ENCODE data around the gene EFCAB9. TPM values are rescaled to one million over a fixed set of nuclear protein-coding genes. Genes with fewer than 3 reads are reported as not detected.

The EFCAB9 gene
- total RNA-seq, 1 experiment from 2014 or later, result not detected

DNA sequence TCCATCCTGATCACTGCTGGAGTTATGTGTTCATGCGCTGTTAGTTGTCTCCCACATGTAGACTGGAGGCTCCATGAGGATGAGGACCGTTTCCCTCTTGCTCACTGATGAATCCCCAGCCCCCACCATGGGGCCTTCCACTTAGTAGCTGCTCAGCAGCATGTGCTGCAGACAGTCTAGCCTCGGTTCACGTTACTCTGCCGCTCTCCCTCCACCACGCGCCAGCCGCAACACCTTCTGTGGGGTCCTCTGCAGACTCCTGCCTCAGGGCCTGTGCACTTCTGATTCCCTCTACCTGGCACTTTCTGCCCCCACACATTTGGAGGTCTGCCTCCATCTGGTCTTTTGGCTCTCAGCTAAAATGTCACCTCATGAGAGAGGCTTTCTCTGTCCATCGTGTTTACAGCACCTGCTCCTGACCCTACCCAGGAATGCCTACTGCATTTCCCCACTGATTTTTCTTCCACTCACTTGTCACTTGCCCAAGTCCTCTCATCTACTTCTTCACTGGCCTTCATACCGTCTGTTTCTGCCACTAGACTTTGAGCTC lies 42.2 kb upstream of the EFCAB9 start:
- no peak for ATAC-seq
- no peaks in the 10 kb centered on the region for H3K79me2 ChIP-seq (ENCODE audit: insufficient read depth, low read length)
- no peaks in the 10 kb centered on the region for H4K20me1 ChIP-seq (ENCODE audit: insufficient read depth)
- TF ChIP-seq ELF1 (IDR thresholded peaks at IDR 0.05; ENCODE audit: borderline replicate concordance, low read depth) (no peak), ZNF274 (IDR thresholded peaks at IDR 0.05; ENCODE audit: low read depth, low read length) (no peak), SIN3A (IDR thresholded peaks at IDR 0.05; ENCODE audit: low read depth) (no peak), EZH2 (IDR thresholded peaks at IDR 0.05) (no peak), RAD21 (IDR thresholded peaks at IDR 0.05; ENCODE audit: low read depth) (no peak), CTCF (IDR thresholded peaks at IDR 0.05 in 2 of 3, conservative IDR thresholded peaks at IDR 0.05 in 1 of 3; ENCODE audit: borderline replicate concordance in 1 of 3, insufficient read depth in 1 of 3, low read depth in 2 of 3, low read length in 2 of 3) (no peak), SP1 (IDR thresholded peaks at IDR 0.05; ENCODE audit: low read depth) (no peak), EGR1 (IDR thresholded peaks at IDR 0.05; ENCODE audit: low read depth) (no peak), JUND (IDR thresholded peaks at IDR 0.05) (no peak), YY1 (IDR thresholded peaks at IDR 0.05; ENCODE audit: extremely low read depth, insufficient replicate concordance, low read depth, low read length) (no peak), CEBPB (IDR thresholded peaks at IDR 0.05; ENCODE audit: low read depth) (no peak)
- TF ChIP-seq, protein P1, sequence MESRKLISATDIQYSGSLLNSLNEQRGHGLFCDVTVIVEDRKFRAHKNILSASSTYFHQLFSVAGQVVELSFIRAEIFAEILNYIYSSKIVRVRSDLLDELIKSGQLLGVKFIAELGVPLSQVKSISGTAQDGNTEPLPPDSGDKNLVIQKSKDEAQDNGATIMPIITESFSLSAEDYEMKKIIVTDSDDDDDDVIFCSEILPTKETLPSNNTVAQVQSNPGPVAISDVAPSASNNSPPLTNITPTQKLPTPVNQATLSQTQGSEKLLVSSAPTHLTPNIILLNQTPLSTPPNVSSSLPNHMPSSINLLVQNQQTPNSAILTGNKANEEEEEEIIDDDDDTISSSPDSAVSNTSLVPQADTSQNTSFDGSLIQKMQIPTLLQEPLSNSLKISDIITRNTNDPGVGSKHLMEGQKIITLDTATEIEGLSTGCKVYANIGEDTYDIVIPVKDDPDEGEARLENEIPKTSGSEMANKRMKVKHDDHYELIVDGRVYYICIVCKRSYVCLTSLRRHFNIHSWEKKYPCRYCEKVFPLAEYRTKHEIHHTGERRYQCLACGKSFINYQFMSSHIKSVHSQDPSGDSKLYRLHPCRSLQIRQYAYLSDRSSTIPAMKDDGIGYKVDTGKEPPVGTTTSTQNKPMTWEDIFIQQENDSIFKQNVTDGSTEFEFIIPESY (IDR thresholded peaks at IDR 0.05; ENCODE audit: extremely low read depth, insufficient replicate concordance, low read length), result no peak
- TF ChIP-seq, protein P2, sequence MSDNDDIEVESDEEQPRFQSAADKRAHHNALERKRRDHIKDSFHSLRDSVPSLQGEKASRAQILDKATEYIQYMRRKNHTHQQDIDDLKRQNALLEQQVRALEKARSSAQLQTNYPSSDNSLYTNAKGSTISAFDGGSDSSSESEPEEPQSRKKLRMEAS (IDR thresholded peaks at IDR 0.05), result no peak
- TF ChIP-seq, protein P3, sequence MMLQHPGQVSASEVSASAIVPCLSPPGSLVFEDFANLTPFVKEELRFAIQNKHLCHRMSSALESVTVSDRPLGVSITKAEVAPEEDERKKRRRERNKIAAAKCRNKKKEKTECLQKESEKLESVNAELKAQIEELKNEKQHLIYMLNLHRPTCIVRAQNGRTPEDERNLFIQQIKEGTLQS (IDR thresholded peaks at IDR 0.05), result no peak
- TF ChIP-seq, protein P4, sequence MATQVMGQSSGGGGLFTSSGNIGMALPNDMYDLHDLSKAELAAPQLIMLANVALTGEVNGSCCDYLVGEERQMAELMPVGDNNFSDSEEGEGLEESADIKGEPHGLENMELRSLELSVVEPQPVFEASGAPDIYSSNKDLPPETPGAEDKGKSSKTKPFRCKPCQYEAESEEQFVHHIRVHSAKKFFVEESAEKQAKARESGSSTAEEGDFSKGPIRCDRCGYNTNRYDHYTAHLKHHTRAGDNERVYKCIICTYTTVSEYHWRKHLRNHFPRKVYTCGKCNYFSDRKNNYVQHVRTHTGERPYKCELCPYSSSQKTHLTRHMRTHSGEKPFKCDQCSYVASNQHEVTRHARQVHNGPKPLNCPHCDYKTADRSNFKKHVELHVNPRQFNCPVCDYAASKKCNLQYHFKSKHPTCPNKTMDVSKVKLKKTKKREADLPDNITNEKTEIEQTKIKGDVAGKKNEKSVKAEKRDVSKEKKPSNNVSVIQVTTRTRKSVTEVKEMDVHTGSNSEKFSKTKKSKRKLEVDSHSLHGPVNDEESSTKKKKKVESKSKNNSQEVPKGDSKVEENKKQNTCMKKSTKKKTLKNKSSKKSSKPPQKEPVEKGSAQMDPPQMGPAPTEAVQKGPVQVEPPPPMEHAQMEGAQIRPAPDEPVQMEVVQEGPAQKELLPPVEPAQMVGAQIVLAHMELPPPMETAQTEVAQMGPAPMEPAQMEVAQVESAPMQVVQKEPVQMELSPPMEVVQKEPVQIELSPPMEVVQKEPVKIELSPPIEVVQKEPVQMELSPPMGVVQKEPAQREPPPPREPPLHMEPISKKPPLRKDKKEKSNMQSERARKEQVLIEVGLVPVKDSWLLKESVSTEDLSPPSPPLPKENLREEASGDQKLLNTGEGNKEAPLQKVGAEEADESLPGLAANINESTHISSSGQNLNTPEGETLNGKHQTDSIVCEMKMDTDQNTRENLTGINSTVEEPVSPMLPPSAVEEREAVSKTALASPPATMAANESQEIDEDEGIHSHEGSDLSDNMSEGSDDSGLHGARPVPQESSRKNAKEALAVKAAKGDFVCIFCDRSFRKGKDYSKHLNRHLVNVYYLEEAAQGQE (IDR thresholded peaks at IDR 0.05; ENCODE audit: low read depth), result no peak
- H3K27me3 ChIP-seq (ENCODE audit: insufficient read depth, low read length), result no peaks in the 10 kb centered on the region
- H3K4me1 ChIP-seq (ENCODE audit: control insufficient read depth in 1 of 2, insufficient read depth in 2 of 2, low read length in 2 of 2), result no peaks in the 10 kb centered on the region
- no peak for DNase-seq (ENCODE audit: low read depth, low spot score)
- no peak overlapping the region for H3K9ac ChIP-seq (ENCODE audit: low read length)
- no TSS peak for BruUV-seq (replicated peaks)
- no peaks in the 10 kb centered on the region for H3K9me3 ChIP-seq (ENCODE audit: control insufficient read depth in 1 of 2, insufficient read depth in 1 of 2, low read depth in 1 of 2, low read length in 2 of 2)
- intact Hi-C loops (cut with micrococcal nuclease), result no loop called here
- H2AFZ ChIP-seq (ENCODE audit: low read depth, low read length, poor library complexity, severe bottlenecking), result no peak overlapping the region
- ChIA-PET RAD21 (ENCODE audit: low non-redundant PET in 1 of 2, low total read pairs in 2 of 2, uncharacterized antibody in 2 of 2, unreplicated experiment in 2 of 2) (no interaction called here), POLR2A (no interaction called here), CTCF (no interaction called here)
- no peaks in the 10 kb centered on the region for H3K36me3 ChIP-seq (ENCODE audit: control insufficient read depth in 1 of 2, insufficient read depth in 2 of 2, low read length in 2 of 2)
- H3K9me2 ChIP-seq (ENCODE audit: insufficient read depth), result no peaks in the 10 kb centered on the region
- no peak overlapping the region for H3K27ac ChIP-seq (ENCODE audit: low read depth, low read length)
- no peak overlapping the region for H3K4me3 ChIP-seq (replicated peaks in 1 of 2; ENCODE audit: low read depth in 1 of 2, low read length in 2 of 2)
- no peak overlapping the region for H3K4me2 ChIP-seq (ENCODE audit: low read length)
